Activated T-cell treated with anti-CD3 and anti-CD28 coated beads for 24 hours (primary cell): ENCODE data around the gene CELF5.
"Not testable (repeated sequence)": the region's sequence is repeated elsewhere in the genome, so short reads cannot be mapped to it uniquely, and the experiment has no call there.

Experiments used
- DNase-seq: peaks from one replicate; pipeline ENCODE4 v3.0.0-alpha.2; 2020; ENCODE audit warnings: low read depth

CELF5 gene

GRCh38 chr19:3190470-3190770, 34.0 kb upstream of the CELF5 start:
- no peak for DNase-seq

GRCh38 chr19:3190921-3191805, 33.3 kb upstream of the CELF5 start:
- DNase-seq: no peak

GRCh38 chr19:3191806-3192104, 32.7 kb upstream of the CELF5 start:
- not testable (repeated sequence) for DNase-seq

- DNase-seq: no peak
These were observed 32.2 kb upstream of the CELF5 start for GRCh38 chr19:3192228-3192635.

GRCh38 chr19:3192684-3193083, 31.8 kb upstream of the CELF5 start:
- no peak for DNase-seq

- DNase-seq: no peak
These were observed 31.0 kb upstream of the CELF5 start for GRCh38 chr19:3193256-3194105.

GRCh38 chr19:3194106-3195087, 30.1 kb upstream of the CELF5 start:
- no peak for DNase-seq

GRCh38 chr19:3196064-3196932, 28.2 kb upstream of the CELF5 start:
- DNase-seq: no peak

- DNase-seq: no peak
These were observed 27.6 kb upstream of the CELF5 start for GRCh38 chr19:3196933-3197205.

GRCh38 chr19:3198901-3199700, 25.4 kb upstream of the CELF5 start:
- no peak for DNase-seq

GRCh38 chr19:3201072-3201700, 23.3 kb upstream of the CELF5 start:
- DNase-seq: no peak

- DNase-seq: no peak
These were observed 22.6 kb upstream of the CELF5 start for GRCh38 chr19:3201911-3202310.

GRCh38 chr19:3202346-3202745, 22.1 kb upstream of the CELF5 start:
- DNase-seq: no peak

- not testable (repeated sequence) for DNase-seq
These were observed 21.6 kb upstream of the CELF5 start for GRCh38 chr19:3202895-3203294.

GRCh38 chr19:3203805-3204645, 20.4 kb upstream of the CELF5 start:
- DNase-seq: no peak

GRCh38 chr19:3204646-3205275, 19.7 kb upstream of the CELF5 start:
- no peak for DNase-seq

GRCh38 chr19:3206216-3206953, 18.1 kb upstream of the CELF5 start:
- DNase-seq: no peak
